Prostate gland (tissue), 2 donors: Measurements from ENCODE around the gene PRG2.

ENCODE experiments used
- POLR2A ChIP-seq: fragments of 450-650 bp; IDR thresholded peaks from one replicate; pipeline ENCODE4 v1.6.1; 2016; ENCODE audit warnings: antibody characterized with exemption, mild to moderate bottlenecking
- POLR2AphosphoS5 ChIP-seq: sonication (generic); formaldehyde crosslinking; IDR thresholded peaks from one replicate; pipeline ENCODE4 v1.6.1; 2017; ENCODE audit warnings: antibody characterized with exemption
- TF ChIP-seq, protein P1 (sequence below), 4 experiments: fragments of 200-600 bp in 2 of 4; fragments of 450-650 bp in 2 of 4; sonication (generic) in 2 of 4; IDR thresholded peaks; 1 replicate in 3 of 4; 2 replicates in 1 of 4; pipeline ENCODE4 v1.5.1; 2016 to 2019; ENCODE audit warnings: antibody characterized with exemption in 4 of 4, mild to moderate bottlenecking in 2 of 4, moderate library complexity in 2 of 4

DNA sequence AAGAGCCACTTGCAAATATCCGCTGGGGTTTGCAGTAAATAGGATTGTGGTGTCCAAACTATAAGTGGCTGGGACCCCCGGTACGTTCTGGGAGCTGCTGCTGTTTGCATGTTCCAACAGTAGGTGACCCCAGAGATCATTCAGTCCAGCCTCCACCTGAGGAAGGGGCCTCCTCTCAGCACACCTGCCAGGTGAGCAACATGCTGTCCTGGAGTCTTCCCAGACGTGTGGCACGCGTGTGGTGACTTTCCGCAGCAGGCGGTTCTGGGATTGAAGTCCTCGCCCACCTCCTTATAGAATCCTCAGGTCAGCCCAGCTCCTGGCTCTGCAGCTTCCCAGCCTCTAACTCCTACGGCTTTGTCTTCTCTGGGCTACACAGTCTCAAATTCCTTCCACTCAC lies 45.6 kb downstream of the PRG2 start:
- TF ChIP-seq, protein P1, sequence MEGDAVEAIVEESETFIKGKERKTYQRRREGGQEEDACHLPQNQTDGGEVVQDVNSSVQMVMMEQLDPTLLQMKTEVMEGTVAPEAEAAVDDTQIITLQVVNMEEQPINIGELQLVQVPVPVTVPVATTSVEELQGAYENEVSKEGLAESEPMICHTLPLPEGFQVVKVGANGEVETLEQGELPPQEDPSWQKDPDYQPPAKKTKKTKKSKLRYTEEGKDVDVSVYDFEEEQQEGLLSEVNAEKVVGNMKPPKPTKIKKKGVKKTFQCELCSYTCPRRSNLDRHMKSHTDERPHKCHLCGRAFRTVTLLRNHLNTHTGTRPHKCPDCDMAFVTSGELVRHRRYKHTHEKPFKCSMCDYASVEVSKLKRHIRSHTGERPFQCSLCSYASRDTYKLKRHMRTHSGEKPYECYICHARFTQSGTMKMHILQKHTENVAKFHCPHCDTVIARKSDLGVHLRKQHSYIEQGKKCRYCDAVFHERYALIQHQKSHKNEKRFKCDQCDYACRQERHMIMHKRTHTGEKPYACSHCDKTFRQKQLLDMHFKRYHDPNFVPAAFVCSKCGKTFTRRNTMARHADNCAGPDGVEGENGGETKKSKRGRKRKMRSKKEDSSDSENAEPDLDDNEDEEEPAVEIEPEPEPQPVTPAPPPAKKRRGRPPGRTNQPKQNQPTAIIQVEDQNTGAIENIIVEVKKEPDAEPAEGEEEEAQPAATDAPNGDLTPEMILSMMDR (IDR thresholded peaks at IDR 0.05): no peak
- no peak for TF ChIP-seq POLR2AphosphoS5
- TF ChIP-seq POLR2A: no peak
